HG03521 (cell line): Measurements from ENCODE around the gene WRNIP1.
"Not testable (repeated sequence)": the region's sequence is repeated elsewhere in the genome, so short reads cannot be mapped to it uniquely, and the experiment has no call there.

ENCODE experiments used
- ATAC-seq: cut with Tn5 transposase; IDR thresholded peaks from one replicate; pipeline ENCODE4 v1.9.1; 2021; ENCODE audit warnings: mild to moderate bottlenecking, moderate library complexity; ENCODE audit not compliant: unreplicated experiment

The WRNIP1 gene

DNA sequence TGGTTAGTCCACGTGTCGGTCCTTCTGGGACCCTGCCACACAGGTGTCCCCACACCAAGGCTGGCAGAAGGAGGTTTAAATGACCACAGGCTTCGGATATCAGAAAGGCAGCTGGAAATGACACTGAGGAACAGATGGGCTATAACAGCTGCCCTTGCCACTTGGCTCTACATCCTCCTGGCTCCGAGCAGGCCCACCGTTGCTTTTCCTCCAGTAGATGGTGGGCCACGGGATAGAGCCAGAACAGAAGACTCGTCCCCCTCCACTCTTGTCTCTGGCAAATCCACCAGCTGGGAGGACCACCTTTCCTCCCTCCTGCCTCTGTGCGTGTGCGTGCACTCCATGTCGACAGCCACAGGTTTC, 17.6 kb downstream of the WRNIP1 start:
- no peak for ATAC-seq

DNA sequence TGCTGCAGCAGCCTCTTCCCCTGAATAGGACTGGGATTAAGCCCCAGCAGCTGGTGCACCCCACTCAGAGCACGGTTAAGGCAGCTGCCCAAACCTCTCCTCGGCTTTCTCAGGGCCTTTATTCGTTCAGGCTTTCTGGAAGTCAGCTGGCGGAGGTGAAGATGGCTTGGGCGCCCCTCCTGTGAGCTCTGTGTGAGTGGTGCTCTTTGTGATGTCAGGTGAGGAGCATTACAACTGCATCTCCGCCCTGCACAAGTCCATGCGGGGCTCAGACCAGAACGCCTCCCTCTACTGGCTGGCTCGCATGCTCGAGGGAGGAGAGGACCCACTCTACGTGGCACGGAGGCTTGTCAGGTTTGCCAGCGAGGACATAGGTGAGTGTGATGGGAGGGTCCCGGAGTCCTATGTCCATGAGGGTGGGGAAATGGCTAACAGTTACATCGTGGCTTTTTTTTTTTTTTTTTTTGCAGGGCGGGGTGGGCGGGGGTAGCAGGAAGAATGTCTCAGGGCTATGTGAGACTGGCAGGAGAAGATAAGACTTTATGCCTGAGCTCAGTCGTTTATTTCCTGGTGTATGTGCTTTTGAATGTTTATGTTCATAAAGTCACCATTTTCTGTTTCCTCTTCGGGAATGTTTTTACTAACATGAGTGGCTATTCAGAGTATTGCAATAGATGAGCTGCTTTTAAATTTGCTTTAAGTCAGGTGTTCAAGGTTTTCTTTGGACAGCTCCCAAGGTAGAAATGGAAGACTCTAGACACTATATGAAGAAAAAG, 18.2 kb downstream of the WRNIP1 start:
- ATAC-seq: no peak

DNA sequence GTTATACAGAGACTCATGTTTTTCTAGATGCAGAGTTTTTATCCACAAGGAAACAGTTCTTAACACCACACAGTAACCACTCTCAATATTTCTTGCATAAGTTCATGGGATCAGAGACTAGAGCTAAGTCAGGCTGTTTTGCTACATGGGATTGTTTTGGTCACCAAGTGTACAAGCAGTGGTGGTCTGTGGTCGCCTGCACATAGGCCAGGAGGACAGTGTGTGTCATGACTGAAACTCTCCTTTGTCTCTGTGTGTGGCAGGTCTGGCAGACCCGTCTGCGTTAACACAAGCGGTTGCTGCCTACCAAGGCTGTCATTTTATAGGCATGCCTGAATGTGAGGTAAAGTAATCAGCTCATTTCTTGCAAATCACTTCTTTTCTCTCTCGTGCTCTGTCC, 18.9 kb downstream of the WRNIP1 start:
- ATAC-seq: no peak

DNA sequence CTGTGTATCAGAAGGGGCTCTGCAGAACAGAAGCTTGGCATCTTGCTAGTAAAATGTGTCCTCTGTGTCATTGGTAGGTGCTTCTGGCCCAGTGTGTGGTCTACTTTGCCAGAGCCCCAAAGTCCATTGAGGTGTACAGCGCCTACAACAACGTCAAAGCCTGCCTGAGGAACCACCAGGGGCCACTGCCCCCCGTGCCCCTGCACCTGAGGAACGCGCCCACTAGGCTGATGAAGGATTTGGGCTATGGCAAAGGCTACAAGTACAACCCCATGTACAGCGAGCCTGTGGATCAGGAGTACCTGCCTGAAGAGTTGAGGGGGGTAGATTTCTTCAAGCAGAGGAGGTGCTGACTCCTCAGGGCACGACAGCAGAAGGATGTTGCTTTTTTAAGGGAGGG, 19.7 kb downstream of the WRNIP1 start:
- ATAC-seq: no peak

DNA sequence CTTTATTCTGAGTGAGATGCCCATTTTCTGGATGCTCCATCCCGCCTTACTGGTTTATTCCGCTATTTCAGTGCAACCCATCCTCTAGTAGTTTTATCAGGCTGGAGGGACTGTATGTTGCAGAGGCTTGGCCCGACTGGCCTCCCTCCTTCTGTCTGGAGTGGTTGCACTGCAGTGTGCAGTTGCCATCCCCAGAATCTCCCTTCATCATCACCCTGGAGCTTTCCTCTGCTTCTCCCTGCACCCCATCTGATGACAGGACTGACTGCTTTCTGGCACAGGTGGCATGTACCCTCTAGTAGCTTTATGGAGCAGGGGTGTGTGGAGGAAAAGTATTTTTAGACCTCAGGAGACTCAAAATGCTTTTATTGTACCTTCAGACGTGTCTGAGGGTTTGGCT, 21.1 kb downstream of the WRNIP1 start:
- ATAC-seq: no peak

DNA sequence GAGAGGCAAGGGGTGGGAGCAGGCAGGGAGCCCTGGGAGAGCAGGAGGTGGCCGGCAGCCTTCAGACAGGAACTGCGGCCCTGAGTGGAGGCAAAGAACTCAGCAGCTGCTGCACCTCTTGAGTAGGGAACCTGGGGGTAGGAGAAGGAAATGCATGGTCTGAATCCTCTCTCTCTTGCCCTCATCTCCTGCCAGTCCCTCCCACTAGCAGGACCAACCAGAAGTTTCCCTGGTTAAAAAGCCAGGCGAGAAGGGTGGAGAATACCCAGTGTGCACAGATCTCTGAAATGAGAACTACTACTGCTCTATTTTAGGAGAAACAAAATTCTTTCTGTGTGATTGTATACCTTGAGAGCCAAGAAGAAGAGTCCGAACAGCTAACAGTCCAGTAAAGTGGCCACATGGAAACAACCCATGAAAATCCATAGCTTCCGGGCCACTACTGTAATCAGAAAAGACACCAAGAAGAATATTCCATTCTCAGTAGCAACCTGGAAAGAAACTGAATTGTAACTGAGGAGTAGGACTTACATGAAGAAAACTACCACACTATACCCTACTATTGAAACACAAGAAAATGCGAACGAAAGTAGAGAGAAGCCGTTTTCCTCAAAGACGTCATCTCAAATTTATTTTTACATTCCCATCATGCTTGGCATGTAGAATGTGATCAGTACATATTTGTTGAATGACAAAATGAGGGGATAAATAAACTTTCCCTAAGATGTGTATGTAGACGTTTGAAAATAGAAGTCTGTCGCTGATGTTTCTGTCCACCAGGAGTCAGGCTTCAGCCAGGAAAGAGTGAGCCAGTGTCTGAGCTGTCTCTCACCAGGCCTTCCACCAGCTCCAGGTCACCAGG, 25.6 kb downstream of the WRNIP1 start:
- ATAC-seq: no peak

DNA sequence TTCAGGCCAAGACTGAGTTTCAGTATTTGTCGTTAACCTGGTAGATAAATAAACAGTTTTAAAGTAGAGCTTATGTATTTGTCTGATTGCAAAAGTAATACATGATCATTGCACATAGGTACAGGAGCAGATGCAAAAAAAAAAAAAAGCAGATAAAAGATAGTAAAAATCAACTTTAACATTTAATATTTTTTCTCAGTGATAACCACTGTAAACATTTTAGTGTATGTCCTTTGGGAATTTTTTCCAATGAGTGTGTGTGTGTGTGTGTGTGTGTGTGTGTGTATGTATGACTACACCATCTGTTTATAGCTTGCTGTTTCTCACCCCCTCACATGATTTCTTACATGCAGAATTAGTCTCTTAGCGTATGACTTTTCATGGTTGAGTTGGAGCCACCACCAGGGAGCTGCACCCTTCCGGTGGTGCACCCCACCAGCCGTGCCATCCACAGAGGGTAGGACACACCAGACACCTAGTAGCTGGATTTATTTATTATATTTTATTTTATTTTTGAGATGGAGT, 26.3 kb downstream of the WRNIP1 start:
- ATAC-seq: no peak

DNA sequence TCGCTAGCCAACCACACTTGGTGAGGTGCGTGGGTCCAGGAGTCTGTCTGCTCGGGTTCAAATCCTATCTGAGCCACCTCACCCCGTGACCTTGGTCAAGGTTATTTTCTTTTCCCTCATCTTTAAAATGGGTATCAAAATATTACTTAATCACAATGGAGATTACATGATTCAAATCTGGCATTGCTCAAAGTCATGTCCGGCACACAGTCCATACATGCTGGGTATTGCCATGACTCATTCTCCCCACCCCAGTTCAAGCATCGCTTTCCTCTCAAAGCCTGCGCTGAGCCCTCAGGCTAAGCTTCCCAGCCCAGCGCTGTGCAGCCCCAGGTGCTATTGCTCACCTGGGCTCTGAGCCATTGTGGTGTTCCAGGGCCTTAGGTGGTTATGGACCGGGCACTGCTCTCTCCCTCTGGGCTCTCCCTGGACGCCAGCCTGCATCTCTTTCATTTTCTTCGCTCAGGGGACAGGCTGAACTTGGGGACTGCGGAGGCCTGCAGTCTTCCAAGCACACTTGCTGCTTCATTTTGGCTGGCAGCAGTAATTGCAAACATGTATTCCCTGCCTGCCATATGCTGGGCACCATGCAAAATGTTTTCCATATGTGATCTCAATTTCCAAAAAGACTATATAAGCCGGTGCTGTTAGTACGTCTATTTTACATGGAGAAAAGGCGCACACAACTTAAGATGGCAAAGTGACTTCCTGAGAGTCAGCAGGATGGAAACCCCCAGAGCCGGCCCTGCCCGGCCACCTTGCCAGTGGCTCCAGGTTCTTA, 27.3 kb downstream of the WRNIP1 start:
- no peak for ATAC-seq

DNA sequence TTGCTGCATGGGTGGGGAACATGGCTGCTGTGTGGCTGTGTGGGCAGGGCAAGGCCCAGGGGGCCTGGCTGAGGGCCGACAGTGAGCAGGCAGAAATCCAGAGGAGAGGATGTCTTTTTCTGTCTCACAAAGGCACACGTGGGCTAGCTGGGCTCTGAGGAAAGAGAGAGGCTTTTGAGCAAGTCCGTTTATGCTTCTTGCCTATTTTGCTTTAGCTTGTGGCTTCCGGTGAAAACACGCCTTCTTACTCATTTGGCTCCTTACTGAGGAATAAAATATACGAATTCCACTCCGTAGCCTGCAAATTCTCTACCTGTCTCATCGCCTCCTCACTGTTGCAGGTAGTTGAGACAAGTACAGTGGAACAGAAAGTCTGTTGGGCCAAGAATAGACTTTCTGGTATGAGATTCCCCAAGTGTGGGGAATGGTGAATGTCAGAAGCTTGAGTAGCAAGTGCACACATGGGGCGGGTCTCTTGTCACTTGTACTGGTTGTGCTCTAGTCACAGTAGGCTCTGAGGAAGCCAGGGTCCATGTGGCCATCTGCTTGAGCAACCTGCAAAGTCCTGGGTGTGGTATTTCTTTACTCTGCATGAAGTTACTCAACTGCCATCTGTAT, 28.4 kb downstream of the WRNIP1 start:
- no peak for ATAC-seq

DNA sequence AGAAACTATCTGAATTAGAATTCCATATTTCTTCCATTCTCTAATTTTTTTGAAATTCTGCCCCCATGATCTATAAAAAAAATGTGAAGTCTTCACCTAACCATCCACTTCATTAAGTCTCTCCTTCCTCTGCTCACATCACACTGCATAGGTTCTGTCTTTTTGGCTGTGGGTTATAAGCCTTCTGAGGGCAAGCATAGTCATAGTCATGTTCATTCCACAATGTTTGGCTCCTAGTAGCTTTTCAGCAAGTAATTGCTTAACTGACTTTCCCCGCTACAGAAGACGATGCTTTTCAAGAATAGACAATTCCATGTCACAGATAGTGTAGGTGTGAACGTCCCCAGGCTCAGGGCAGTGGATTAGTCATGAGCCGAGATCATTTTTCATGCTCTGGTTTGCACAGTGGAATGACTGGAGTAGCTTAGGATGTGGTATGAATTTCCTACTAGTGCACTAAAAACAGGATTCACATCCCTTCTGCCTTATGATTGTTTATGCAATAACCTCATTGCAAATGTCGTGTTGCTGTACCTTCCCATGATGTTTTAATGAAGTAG, 29.1 kb downstream of the WRNIP1 start:
- no peak for ATAC-seq

DNA sequence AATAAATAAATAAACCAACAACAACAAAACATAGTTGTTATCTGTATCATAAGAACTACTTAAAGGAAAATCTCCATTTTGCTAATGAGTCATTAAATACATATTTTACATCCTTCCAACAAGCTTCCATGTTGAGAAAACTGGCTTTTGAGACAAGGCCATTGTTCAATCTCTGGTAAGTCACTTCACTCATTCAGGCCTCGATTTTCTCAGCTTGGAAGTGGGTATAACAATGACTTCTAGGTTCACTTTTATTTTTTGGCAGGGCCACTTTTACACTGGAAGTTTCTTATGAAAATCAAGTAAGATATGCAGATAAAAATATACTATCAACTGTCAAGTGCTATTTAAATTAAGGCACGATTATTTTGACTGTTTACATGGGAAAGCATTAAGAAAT, 30.0 kb downstream of the WRNIP1 start:
- ATAC-seq: no peak

DNA sequence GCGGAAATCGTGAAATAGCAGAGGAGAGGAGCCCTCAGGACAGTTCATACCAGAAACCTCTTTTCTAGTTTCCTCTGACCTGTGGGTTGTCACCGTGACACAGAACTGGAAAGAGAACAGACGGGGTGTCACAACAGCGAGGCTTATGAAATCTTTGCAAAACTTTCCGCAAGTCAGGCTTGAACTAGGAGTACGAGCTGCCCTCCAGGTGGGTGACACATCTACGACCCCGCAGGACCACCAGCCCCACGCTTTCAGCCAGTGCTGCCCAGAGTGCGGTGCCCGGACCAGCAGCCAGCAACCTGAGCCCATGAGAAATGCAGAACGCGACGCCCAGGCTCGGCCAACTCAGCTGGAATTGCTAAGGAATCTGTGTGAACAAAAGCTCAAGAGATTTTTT, 30.8 kb downstream of the WRNIP1 start:
- ATAC-seq: no peak

DNA sequence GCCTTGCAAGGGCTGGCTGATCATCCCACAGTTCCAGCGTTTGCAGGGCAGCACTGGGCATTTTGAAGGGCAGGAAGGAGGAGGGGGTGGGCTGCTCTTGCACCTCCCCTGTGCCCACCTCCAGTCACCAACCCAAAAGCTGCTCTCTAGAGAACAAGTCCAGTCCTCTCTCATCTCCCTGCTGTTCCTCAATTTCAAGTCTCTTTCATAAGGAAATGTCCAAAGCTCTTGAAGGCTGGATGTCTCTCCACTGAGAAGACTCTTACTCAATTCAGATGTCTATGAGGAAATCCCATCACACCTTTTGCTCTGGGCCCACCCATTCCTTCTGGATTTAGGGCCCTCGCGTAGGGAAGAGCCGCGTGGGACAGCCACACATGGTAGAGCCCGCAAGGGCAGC, 31.7 kb downstream of the WRNIP1 start:
- ATAC-seq: no peak

DNA sequence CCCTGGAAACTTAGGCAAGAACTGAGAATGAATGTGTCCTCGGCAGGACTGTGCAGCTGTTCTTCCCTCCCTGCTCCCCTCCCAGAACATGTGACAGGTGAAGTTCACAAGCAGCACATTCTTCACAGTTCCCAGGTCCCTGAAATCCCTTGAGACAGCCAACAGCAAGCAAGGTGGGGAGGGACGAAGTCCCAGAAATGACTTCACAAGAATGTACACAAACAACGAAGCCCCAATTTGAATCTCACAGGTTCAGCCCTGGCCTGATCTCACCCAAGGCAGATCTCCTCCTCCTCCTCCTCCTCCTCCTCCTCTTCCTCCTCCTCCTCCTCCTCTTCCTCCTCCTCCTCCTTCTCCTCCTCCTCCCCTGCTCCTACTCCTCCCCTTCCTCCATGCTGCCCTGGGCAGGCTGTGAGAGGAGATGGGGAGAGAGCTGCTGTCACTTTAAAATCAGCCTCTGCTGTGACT, 32.4 kb downstream of the WRNIP1 start:
- ATAC-seq: no peak

DNA sequence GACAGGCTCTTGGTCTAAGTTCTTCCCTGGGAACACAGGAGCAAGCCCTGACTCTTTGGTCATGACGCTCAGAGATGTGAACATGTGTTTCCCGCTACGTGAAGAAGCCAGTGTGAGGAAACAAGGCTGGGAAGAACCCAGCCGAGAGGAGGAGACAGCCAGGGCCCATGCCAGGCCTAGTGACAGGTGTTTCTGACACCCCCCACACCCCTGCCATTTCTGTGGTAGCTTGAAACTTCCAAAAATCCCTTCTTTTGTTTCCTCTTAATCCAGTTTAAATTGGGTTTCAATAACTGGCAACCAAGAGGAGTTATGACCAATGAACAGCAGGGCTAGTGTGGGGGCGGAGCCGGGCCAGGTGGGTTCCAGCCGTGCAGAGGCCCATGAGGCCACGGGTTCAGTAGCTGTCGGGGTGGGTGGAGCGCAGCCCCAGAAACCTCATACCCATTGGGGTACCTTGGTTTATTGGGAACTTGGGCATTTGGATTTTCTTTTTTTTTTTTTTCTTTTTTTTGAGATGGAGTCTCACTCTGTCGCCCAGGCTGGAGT, 33.5 kb downstream of the WRNIP1 start:
- ATAC-seq: no peak

DNA sequence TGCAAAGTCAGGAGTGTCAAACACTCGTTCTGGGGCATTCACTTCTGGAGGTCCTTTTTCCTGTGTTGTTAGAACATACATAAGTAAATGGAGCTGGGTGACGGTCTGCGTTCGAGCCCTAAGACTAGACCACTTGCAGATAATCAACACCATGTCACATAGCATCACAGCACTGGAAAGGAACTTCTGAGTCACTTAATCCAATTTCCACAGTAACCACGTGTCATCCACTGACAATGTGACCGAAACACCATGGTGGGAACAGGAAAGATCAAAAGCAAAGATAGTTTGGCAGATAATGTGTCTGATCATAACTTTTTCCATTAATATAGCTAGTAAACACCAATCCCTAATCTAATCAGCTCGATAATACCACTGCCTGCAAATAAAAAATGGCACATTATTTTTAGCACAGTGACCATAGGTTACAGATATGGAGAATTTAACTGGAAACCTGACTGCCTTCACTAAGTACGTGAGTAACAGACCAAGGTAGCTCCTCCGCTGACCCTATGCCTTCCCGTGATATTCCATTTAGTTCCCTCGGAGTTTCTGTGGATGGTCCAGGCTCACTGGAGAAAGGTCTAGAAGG, 34.8 kb downstream of the WRNIP1 start:
- no peak for ATAC-seq

DNA sequence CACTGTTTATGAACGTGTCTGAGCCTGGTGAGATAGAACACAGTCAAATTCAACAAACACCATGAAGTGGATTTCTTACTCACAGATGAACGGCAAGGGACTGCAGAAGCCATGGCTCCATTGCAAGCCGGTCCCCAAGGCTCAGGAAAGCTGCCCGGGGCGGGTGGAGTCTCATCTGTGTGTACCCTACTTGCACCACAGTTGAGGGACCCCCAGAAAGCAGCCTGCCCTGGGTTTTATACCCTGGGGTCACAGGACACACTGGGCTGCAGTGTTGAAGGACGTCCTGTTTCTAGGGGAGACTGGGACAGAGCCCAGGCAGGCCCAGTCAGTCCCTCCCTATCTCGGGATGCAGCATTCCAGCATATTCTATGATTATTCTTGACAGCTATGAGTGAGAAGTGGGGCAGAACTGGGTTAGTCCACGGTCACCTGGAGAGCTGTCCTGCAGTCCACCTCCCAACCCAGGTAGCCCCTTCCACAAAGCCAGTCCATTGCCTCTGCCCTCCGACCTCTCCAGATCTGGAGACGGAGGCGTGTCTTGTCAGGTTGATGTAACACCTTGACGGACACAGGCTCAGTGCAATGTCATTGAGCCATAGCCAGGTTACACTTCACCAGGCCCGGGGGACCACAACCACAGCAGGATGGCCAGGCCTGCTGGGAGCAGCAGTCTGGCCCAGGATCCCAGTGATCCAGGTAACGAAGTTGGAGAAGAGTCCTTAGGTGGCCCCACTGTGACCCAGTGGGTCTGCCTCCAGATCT, 35.5 kb downstream of the WRNIP1 start:
- no peak for ATAC-seq

DNA sequence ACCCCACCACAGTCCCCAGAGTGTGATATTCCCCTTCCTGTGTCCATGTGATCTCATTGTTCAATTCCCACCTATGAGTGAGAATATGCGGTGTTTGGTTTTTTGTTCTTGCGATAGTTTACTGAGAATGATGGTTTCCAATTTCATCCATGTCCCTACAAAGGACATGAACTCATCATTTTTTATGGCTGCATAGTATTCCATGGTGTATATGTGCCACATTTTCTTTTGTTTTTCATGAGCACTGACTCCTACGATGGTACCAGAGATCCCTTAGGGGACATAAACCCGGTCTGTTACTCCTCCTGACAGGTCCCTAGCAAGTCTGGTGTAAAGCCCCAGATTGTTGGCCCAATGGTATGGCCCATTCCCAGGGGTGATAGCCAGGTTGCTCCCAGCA, 36.5 kb downstream of the WRNIP1 start:
- not testable (repeated sequence) for ATAC-seq

DNA sequence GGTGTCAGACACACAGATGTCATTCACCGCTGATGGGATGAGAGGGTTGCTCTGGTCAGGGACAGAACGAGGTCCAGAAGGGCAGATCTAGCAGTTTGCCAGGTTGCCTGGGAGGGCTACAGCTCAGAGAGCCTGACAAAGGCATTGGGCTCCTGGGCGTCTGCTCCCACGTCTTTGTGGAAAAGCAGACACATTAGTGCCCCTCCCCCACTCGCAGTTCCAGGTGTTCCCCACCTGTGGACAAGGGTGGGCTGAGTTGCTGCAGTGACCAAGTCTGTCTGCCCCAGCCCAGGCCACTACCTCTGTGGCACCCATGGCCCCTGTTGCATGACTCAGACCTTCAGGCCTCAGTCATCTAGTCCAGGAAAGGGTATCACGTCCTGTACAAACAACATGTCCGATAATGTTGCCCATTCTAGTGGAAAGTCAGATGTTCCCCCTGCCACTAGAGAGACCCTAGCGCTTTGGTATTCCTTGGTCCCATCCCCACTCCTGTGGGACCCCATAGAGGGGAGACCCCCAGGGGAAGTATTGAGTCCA, 37.4 kb downstream of the WRNIP1 start:
- no peak for ATAC-seq
